Osteocyte (in vitro differentiated cells): ENCODE data around the gene PROM1. TPM values are rescaled to one million over a fixed set of nuclear protein-coding genes. Genes with fewer than 3 reads are reported as not detected.

Experiments
- DNase-seq: peaks from one replicate; pipeline ENCODE4 v3.0.0; 2021; ENCODE audit warnings: mixed read lengths; ENCODE audit not compliant: unreplicated experiment; ENCODE audit errors: extremely low spot score
- H3K27ac Mint-ChIP-seq: one replicate; pipeline ENCODE4 v1.8.0; 2021; ENCODE audit warnings: mild to moderate bottlenecking, mixed read lengths; ENCODE audit not compliant: unreplicated experiment
- H3K27me3 Mint-ChIP-seq: one replicate; pipeline ENCODE4 v1.8.0; 2021; ENCODE audit warnings: mixed read lengths; ENCODE audit not compliant: unreplicated experiment
- H3K36me3 Mint-ChIP-seq: one replicate; pipeline ENCODE4 v1.8.0; 2021; ENCODE audit warnings: mixed read lengths; ENCODE audit not compliant: unreplicated experiment
- H3K4me1 Mint-ChIP-seq: one replicate; pipeline ENCODE4 v1.8.0; 2021; ENCODE audit warnings: mixed read lengths; ENCODE audit not compliant: unreplicated experiment
- H3K4me3 Mint-ChIP-seq: one replicate; pipeline ENCODE4 v1.8.0; 2021; ENCODE audit warnings: mild to moderate bottlenecking, moderate library complexity, mixed read lengths; ENCODE audit not compliant: unreplicated experiment
- H3K9me3 Mint-ChIP-seq: one replicate; pipeline ENCODE4 v1.8.0; 2021; ENCODE audit warnings: mixed read lengths; ENCODE audit not compliant: unreplicated experiment
- total RNA-seq: library from RNA; stranded (reverse); gene quantifications from 2 replicates; pipeline ENCODE4 v1.2.1, GENCODE V29; 2021
- TF ChIP-seq, protein P1 (sequence below): fragments of 200-600 bp; sonication (generic); IDR thresholded peaks from 2 replicates; pipeline ENCODE4 v1.5.0; 2021; ENCODE audit warnings: antibody characterized with exemption, mild to moderate bottlenecking, moderate library complexity

The PROM1 gene
- total RNA-seq, 1 donor from 2014 or later, result not detected

DNA sequence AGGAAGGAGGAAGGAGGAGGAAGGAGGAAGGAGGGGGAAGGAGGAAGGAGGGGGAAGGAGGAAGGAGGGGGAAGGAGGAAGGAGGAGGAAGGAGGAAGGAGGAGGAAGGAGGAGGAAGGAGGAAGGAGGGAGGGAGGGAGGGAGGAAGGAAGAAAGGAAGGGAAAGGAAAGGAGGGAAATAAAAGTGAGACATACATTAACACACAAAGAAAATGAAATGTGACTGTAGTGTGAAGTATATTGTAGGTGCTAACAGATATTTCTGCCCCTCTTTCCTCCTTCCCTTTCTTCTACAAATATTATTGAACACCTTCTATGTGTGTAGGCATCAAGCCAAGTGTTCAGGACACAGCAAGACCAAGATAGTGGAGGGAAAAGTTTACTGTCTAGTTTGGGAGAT lies 26.4 kb upstream of the PROM1 start:
- no peak overlapping the region for H3K4me3 Mint-ChIP-seq
- TF ChIP-seq, protein P1, sequence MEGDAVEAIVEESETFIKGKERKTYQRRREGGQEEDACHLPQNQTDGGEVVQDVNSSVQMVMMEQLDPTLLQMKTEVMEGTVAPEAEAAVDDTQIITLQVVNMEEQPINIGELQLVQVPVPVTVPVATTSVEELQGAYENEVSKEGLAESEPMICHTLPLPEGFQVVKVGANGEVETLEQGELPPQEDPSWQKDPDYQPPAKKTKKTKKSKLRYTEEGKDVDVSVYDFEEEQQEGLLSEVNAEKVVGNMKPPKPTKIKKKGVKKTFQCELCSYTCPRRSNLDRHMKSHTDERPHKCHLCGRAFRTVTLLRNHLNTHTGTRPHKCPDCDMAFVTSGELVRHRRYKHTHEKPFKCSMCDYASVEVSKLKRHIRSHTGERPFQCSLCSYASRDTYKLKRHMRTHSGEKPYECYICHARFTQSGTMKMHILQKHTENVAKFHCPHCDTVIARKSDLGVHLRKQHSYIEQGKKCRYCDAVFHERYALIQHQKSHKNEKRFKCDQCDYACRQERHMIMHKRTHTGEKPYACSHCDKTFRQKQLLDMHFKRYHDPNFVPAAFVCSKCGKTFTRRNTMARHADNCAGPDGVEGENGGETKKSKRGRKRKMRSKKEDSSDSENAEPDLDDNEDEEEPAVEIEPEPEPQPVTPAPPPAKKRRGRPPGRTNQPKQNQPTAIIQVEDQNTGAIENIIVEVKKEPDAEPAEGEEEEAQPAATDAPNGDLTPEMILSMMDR, result no peak
- no peaks in the 10 kb centered on the region for H3K36me3 Mint-ChIP-seq
- peaks cover 37% of the 10 kb centered on the region for H3K27me3 Mint-ChIP-seq
- H3K4me1 Mint-ChIP-seq, result no peaks in the 10 kb centered on the region
- H3K9me3 Mint-ChIP-seq, result no peaks in the 10 kb centered on the region
- no peak overlapping the region for H3K27ac Mint-ChIP-seq
- no peak for DNase-seq

DNA sequence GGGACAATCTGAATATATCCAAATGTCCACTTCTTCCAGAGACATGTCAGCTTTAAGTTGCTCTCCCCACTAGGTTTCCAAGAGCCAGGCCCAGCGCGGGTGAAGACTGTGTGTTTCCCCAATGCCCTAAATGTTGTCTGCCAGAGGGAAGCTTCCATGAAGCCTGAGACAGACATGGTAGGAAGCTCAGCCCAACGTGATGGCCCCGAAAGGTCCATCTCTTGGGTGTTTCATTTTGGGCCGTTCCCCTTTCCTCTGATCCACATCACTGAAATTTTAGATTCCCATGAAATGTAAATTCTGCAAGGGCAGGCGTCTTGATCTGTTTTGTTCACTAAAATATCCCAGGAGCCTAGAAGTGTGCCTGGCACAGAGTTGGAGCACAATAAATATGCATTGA lies 25.4 kb upstream of the PROM1 start:
- H3K9me3 Mint-ChIP-seq, result no peaks in the 10 kb centered on the region
- no peak for DNase-seq
- TF ChIP-seq, protein P1, result no peak
- no peaks in the 10 kb centered on the region for H3K36me3 Mint-ChIP-seq
- H3K27me3 Mint-ChIP-seq, result peaks cover 35% of the 10 kb centered on the region
- H3K4me1 Mint-ChIP-seq, result no peaks in the 10 kb centered on the region
- H3K4me3 Mint-ChIP-seq, result no peak overlapping the region
- H3K27ac Mint-ChIP-seq, result no peak overlapping the region

DNA sequence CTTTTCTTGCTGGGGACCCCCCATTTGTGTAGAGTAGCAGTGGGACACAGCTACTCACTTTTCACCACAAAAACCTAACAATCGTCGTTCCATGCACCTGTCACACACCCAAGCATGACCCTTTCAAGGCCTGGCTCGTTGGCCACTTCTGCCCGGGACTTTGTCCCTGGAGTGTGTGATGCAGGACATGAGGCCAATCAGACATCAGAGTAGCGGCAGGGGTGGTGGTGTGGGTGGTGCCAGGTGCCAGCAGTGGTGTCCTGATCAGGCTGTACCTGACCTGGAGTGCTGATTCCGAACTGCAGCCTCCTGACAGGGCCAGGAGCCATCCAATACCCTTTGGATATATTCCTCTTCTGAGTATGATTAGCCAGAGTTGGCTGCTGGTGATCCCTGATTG lies 23.1 kb upstream of the PROM1 start:
- H3K9me3 Mint-ChIP-seq, result no peaks in the 10 kb centered on the region
- peaks cover 35% of the 10 kb centered on the region for H3K27me3 Mint-ChIP-seq
- no peak for DNase-seq
- TF ChIP-seq, protein P1, result no peak
- H3K27ac Mint-ChIP-seq, result no peak overlapping the region
- no peaks in the 10 kb centered on the region for H3K4me1 Mint-ChIP-seq
- no peak overlapping the region for H3K4me3 Mint-ChIP-seq
- no peaks in the 10 kb centered on the region for H3K36me3 Mint-ChIP-seq

DNA sequence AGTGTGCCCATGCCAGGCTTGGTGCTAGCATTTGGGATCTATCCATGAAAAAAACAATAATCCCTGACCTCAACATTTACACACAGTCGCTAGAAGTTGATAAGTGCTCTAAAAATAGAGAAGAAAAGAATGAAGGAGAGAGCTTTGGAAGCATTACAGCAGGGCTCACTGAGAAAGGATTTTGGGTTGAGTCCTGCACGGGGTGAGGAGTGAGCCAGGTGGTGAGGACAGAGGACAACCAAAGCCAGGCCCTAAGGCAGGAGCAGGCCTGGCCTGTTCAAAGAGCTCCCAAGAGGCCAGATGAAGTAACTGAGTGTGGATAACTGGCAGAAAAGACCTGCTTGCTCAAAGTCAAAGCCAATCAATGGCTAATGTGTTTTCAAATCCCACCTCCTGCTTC lies 20.7 kb upstream of the PROM1 start:
- H3K9me3 Mint-ChIP-seq, result no peaks in the 10 kb centered on the region

DNA sequence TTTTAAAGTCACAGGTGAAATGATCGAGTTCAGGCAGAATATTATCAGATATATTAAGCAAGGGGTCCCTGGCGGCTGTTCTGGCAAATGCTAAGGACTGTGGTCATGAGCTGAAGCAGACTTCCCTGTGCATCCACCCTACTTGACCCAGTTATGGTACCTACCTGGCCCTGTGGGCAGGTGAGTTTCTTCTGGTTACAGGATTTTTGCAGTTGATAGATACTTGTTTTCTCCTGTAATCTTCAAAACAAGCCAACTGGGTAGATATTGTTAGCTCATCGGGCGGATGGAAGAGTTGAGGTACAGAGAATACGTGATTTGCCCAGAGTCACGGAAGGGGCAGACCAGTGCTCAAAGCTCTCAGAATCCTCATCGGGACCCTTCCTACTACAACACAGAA lies 18.5 kb upstream of the PROM1 start:
- Mint-ChIP-seq H3K36me3 (no peaks in the 10 kb centered on the region), H3K27ac (no peak overlapping the region), H3K27me3 (peaks cover 49% of the 10 kb centered on the region), H3K4me3 (no peak overlapping the region), H3K9me3 (no peaks in the 10 kb centered on the region), H3K4me1 (no peaks in the 10 kb centered on the region)
- no peak for DNase-seq
- TF ChIP-seq, protein P1, result no peak

More for the DNA sequence above, 20.7 kb upstream of the PROM1 start:
- H3K27me3 Mint-ChIP-seq, result peaks cover 38% of the 10 kb centered on the region
- DNase-seq, result no peak
- H3K4me3 Mint-ChIP-seq, result no peak overlapping the region
- H3K36me3 Mint-ChIP-seq, result no peaks in the 10 kb centered on the region
- no peak overlapping the region for H3K27ac Mint-ChIP-seq
- TF ChIP-seq, protein P1, result no peak
- no peaks in the 10 kb centered on the region for H3K4me1 Mint-ChIP-seq
